ENCODE data around the gene CKMT2.

CKMT2 gene

GRCh38 chr5:81313278-81313677 is 80.2 kb downstream of the CKMT2 start:
- no peak for DNase-seq

GRCh38 chr5:81313686-81314085 is 80.6 kb downstream of the CKMT2 start:
- no peak for DNase-seq

DNA sequence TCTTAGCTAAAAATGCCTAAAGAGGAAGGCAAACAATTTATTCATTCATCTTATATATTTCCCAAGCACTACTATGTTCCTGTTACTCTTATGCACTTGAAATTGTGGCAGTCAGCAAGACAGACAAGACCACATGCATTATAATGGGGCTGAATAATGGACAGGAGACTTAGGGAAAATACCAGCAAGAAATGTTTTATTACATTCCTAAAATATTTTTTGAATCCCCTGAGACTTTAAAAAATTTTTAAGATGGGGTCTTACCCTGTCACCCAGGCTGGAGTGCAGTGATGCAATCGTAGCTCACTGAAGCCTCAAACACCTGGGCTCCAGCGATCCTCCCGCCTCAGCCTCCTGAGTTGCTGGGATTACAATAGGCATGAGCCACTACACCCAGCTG is 81.5 kb downstream of the CKMT2 start:
- no peak for DNase-seq

GRCh38 chr5:81315336-81315735 is 82.2 kb downstream of the CKMT2 start:
- DNase-seq, result no peak

- DNase-seq, result no peak
These were observed 82.7 kb downstream of the CKMT2 start for GRCh38 chr5:81315830-81316229.
